DLD1 (cell line): Measurements from ENCODE around the gene ADAM21.
"Not testable (repeated sequence)": the region's sequence is repeated elsewhere in the genome, so short reads cannot be mapped to it uniquely, and the experiment has no call there.

Experiments used
- in situ Hi-C: cut with HindIII; loops from 2 replicates; pipeline ENCODE4 v1.10.0; 2017; ENCODE audit warnings: low sequenced_read_pairs

The ADAM21 gene

DNA sequence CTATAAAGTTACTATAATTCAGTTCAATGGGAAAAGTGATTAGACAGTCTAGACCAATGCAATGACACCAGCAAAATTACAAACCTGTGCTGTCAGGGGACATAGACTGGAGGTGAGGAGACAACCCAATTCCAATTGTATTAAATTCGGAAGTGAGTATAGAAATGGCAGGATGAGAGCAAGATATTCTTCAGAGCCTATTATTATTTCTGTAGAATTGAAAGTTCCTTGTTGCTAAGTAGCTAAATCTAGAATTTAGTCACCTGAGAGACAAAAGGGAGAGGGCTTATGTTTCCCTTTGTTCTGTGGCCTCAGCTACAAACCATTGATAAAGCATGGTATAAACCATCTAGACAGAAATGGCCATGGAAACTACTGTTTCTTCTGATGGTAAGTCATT lies at the start of gene ADAM21:
ADAM21 (plus strand) TSS at position 301 of the 400 bp plus-strand sequence. CDS start 5,326 bp downstream, outside the sequence.
- in situ Hi-C loops, result no loop called here

DNA sequence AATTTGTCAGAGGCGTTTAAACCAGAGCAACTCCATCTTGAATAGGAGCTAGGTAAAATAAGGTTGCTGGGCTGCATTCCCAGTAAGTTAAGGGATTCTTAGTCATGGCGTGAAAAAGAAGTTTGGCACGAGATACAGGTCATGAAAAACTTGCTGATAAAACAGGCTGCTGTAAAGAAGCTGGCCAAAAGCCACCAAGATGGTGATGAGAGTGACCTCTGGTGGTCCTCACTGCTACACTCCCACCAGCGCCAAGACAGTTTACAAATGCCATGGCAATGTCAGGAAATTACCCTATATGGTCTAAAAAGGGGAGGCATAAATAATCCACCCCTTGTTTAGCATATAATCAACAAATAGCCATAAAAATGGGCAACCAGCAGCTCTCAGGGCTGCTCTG lies 48.6 kb upstream of the ADAM21 start:
- in situ Hi-C loops, result not testable (repeated sequence)

DNA sequence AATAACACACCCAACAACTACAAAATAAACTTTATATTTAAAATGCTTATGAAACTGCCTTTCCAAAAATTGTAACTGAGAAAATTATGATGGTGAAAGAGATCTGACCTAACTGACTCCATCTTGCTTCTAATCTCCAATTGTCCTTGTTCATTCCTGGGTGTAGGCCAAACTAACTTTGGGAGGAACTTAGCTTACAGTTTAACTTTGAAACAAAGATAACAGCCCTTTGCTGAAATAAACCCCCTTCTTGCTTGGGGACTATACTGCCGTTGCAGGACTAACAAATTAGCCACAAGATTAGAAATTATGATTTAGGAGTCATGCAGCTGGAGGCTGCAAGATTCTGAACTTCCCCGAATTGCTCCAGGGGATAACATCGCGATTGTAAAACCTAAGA lies 45.8 kb upstream of the ADAM21 start:
- in situ Hi-C loops, result not testable (repeated sequence)

DNA sequence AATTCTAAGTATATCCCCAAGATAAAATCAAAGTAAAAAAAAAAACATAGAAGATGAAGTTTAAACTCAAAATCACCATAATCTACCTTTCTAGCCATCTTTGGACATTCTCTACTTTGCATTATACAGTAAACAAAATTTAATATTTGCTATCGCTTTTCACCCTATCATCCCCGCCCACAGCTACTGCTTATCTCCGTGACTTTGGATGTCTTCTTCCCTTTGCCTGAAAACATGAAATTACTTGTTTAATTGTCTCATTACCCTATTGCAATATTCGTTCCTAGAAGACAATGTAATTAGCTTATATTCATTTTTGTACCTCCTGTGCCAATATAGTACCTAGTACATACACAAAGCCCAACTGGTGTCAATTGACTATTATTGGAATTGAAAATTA lies 44.4 kb upstream of the ADAM21 start:
- in situ Hi-C loops, result no loop called here

DNA sequence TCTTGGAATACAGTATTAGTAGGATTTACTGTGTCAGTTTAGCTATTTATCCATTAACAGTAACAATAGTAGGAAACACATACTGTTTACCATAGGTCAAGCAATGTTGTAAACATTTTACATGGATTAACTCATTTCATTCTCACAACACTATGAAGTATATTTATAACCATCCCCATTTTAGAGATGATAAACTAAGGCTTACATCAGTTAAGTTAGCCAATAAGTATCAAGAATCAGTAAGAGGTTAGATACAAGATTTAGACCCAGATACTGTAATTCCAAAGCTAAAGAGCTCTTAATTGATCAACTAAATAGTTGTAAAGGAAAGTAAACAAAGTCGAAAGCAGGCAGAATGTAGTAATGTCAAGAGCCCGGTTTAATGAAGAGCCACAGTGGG lies 36.2 kb upstream of the ADAM21 start:
- in situ Hi-C loops, result no loop called here

DNA sequence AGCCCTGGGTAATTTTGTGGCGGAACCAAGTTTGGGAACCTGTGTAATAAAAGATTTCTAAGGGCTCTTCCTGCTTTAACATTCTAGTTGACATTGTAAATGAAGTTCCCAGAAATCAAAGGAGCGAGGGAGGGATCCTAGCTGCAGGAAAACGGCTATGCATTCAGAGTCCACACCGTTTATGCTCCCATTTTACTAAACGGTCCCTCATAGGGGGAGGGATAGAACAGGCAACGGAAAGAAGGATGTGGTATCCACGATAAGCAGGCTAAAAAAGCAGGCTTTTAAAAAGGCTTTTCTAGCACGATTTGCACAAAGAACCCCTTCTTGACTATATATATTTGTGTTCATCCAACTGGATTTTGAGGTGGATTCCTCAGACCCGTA lies 35.6 kb upstream of the ADAM21 start:
- in situ Hi-C loops, result no loop called here

DNA sequence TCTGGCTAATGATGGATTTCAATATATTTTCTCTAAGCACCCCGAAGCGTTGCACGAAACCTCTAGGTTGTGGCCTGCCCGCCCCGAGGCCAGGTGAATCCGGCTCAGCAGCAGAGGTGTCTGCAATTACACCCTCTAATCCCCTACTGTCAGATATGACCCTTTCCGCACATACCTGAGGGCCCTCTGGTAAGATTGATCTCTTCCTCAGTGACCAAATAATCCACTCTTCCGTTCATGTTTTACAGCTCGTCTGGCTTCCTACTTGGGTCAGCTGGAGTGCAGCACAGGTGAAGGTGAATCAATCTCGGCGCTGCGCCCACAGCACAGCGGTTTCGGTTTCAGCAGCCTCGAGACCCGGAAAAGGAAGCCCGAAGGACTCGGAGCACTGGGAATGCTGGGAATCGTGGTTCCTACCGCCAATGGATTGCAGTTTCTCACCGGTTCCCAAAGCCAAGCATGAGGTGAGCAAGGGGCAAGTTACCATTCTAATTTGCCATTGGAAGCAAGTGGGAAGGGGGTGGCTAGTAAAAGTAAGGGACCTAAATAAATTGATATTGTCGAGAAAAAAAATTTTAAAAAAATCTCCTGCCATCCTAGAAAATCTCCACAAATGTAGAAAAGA lies 35.1 kb upstream of the ADAM21 start, which contains the start of gene SYNJ2BP:
SYNJ2BP (minus strand) TSS at position 366 of the 625 bp plus-strand sequence; CDS start at position 239, 127 bp downstream.
- in situ Hi-C loops, result no loop called here

DNA sequence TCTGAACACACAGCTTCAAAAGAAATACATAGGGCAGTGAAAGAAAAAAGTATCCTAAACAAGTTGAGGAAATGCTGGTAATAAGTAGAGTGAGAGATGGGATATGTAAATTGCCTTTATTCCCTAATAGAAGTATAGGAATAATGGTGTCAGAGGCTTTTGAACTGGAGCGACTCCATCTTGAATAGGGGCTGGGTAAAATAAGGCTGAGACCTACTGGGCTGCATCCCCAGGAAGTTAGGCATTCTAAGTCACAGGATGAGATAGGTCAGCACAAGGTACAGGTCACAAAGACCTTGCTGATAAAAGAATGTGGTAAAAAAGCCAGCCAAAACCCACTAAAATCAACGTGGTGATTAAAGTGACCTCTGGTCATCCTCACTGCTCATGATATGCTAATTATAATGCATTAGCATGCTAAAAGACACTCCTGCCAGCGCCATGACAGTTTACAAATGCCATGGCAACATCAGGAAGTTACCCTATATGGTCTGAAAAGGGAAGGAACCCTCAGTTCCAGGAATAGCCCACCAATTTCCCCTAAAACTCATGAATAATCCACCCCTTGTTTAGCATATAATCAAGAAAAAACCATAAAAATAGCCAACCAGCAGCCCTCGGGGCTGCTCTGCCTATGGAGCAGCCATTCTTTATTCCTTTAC lies 32.6 kb upstream of the ADAM21 start:
- in situ Hi-C loops, result not testable (repeated sequence)

DNA sequence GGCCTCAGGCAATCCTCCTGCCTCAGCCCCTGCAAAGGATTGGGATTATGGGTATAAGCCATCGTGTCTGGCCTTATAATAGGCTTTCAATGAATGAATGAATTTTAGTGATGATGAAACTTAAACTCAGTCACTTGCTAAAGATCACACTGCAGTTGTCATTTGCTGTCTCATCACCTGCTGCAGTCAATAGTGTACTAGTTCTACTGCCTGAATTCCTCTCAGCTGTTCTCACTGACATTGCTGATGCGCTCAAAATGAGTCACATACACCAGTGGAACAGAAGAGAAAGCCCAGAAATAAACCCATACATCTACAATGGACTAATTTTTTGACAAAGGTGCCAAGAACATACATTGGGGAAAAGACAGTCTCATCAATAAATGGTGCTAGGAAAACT lies 29.4 kb upstream of the ADAM21 start:
- in situ Hi-C loops, result no loop called here

DNA sequence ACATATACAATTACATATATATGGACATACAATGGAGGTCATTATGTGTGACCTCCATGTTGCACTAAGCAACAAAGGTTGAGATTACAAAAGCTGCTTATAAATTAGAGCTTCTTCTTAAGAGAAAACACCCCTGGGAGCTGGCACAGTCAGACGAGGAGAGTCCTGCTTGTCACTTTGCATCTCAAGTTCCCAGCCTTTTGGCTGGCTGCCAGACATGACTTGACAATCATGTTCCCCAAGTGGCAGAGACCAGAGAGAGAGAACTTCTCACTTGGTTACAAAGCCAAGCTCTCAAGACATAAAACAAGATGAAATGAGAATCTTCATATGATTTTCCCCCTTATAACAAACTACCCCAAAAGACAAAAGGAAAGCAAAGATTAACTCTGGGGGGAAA lies 26.6 kb upstream of the ADAM21 start:
- in situ Hi-C loops, result no loop called here

DNA sequence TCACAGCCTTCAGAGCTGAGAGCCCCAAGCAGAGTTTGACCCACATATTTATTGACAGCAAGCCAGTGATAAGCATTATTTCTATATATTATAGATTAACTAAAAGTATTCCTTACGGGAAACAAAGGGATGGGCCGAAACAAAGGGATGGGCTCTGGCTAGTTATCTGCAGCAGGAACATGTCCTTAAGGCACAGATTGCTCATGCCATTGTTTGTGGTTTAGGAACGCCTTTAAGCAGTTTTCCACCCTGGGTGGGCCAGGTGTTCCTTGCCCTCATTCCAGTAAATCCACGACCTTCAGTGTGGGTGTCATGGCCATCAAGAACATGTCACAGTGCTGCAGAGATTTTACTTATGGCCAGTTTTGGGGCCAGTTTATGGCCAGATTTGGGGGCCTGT lies 25.4 kb upstream of the ADAM21 start:
- in situ Hi-C loops, result not testable (repeated sequence)

DNA sequence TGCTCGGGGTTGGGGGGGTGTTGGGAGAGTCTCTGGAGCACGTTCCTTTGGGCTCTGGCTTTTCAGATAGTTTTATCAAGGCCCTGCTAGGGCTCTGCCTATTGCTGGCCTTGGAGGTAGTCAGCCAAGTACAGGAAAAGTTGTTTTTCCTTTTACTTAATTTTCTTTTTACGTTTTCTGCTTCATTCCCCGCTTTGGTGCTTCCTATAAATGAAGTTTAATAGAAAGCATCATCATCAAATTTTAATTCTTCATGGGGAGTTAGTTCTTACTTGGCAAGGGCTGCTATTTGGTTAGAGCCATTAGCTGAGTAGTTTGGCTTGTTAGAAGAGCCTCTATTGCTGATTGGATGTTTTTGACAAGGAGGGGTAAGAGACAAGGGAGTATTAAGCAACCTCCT lies 15.1 kb upstream of the ADAM21 start:
- in situ Hi-C loops, result no loop called here

DNA sequence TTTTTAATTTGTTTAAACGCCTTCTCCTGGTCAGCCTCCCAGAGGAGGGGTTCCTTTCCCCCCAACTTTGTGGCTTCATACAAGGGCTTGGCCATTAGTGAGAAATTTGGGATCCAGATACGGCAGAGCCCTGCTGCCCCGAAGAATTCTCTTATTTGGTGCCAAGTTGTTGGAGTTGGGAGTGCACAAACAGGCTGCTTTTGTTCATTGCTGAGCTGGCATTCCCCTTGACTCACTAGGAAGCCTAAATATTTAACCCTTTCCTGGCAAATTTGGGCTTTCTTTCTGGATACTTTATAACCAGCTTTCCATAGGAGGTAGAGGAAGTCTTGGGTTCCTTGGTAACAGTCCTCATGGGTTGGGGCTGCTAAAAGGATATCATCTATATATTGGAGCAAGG lies 10.3 kb upstream of the ADAM21 start:
- in situ Hi-C loops, result no loop called here

DNA sequence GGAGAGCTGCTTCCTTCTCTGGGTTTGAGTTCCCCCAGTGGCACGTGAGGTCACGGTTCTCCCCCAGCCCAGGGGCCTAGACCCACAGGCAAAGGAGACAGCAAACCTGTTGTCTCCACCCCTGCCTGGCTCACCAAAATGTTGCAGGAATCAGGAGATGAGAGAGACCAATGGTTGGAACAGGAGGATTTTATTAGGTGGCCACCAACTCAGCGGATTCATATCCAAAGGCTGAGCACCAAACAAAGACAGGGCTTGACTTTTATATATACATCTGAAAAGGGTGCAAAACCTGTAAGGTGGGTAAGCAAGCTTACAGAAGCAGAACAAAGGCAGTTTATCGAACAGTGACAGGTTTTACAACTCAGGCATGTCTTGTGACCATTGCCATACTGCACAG lies 9.2 kb upstream of the ADAM21 start:
- in situ Hi-C loops, result no loop called here

DNA sequence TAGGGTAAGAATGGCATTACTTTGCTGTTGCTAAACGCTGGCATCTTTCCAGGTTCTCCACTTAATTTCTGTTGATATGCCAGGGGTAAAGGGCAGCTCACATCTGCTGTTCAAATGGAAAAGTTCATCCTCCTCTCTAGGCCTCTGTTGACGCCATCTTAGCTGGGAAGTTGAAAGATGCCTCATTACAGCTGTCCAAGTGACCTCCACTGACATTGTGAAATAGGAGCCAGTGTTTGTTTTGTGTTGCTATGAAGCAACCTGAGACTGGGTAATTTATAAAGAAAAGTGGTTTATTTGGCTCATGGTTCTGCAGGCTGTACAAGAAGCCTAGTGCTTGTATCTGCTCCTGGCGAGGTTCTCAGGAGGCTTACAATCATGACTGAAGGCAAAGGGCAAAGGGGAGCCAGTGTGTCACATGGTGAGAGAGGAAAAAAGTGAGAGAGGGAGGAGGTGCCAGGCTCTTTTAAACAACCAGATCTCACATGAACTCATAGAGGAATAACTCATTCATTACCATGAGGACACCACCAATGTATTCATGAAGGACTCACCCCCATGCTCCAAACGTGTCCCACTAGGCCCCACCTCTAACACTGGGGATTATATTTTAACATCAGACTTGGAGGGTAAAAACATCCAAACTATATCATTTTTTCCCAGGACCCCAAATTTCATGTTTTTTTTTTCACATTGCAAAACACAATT lies 3.2 kb upstream of the ADAM21 start:
- in situ Hi-C loops, result no loop called here

DNA sequence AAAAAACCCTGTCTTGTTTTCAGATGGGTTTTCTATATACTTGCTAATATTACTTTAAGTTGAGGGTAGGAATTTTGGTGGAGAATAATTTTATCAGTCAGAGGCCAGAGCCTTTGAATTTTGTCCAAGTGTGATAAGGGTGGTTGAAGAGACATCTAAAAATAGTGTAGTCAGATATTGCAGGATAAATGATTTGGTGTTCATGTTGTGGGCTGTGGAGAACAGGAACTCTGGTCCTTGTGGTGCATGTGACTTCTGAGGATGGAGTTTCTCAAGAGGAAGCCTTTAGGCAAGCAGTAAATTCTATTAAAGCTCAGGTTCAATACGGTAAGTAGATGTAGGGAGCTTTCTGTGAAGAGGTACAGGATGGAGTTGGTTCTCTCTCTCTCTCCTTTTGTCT lies 2.8 kb downstream of the ADAM21 start:
- in situ Hi-C loops, result no loop called here

DNA sequence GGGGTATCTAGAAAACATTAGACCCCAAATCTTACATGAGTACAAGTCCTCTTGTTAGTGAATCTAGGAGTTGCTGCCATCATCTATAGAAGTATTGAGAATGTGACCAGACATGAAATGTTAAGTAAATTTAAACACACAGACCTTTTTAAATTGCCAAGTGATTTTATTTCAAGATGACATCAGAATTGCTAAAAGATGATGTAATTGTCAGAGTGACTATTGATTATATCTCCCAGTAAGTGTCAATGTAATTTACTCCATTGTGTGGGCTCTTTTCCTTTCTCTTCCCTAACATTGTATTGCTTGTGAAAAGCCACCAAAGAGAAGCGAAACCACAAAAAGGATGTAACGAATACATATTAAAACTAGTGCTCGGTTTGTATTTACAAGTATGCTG lies 16.8 kb downstream of the ADAM21 start:
- in situ Hi-C loops, result no loop called here

DNA sequence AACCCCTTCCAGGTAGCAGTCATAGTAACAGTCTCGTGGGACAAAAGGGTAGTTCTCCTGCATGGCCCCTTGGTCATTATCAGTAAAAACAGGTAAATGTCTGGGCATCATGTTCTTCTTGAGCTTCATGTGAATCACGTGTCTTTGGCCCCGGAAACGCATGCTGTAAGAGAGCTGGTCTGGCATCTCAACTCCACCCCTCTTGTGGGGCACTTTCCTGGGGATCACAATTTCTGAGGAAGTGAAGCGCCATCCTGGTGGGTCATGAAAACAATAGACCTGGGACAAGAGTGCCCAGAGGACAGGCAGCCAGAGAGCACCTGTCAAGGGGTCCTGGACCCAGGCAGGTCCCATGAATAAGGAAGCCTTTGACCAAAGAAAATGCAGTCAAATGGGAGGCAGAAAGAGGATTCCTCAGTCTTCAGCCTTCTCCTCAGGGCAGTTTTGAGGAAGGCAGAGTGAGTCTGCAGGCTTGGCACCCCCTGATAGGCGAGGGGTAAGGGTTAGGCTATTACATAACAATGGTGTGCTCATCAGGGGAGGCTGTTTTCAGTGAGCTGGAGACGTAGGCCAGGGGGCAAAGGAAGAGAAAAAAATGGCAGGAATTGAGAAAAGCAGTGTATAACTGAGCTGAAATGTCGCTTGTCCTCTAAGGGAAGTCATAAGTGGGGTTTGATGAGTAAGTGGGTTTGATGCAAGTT lies 19.0 kb downstream of the ADAM21 start:
- in situ Hi-C loops, result not testable (repeated sequence)

DNA sequence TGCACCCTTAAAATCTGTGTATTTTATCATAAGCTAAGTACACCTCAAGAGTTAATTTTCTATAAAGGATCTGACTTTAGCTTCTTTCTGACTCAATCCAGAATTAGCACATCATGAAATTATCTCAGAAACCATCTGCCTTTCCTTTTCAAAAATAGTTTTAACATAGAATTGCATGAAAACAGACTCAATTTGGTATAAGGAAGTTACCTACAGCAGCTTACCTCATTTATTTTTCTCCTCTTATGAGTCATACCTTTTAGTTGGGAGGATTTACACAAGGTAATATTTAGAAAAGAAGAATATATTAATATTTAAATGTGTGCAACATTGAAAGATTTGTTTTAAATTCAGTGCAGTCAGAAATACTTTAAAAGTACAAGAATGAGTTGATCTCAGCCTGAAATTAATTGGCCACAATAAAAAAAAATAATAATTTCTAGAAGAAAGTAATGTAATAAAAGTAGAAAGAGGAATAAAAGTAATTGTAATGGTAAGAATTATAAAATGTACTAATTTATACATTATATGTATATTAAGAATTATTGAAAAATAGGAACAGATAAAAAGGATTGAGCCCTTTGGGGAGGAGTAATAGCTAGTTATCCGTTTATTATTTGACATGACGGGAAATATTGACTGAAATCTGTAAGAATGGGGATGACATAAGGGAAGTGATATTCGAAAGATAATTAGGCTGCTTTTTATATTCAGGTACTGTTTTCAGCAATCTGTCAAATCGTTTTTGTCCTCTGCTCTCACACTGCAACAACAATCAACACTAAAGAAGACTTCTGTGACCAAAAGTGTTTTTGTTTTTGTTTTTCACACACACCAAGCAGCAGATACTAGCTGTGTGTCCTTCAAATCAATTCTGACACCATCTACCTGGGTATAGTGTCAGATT lies 20.5 kb downstream of the ADAM21 start:
- in situ Hi-C loops, result no loop called here

DNA sequence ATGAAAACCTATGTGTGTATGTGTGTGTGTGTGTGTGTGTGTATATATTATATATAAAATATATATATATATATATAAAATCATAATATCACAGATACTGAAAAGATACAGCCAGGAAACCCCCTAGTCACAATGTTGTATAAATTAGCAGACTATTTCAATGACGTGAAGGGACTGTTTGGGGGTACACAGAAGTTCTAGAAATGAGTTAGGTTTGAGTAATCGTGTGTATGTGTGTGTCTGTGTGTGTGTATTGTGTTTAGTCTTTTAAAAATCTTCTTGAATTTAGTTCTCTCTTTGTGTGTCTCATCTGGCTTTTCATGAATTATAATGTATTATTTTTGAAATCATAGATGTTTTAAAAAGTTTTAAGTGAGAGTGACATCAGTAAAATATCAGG lies 21.9 kb downstream of the ADAM21 start:
- in situ Hi-C loops, result no loop called here
